AG09319 (cell line): Measurements from ENCODE around the gene PDE7B.

Source experiments
- DNase-seq: peaks from one replicate; pipeline ENCODE4 v3.0.0-alpha.2; 2010; ENCODE audit warnings: low read depth; ENCODE audit errors: extremely low read depth
- TF ChIP-seq, protein P1 (sequence below): IDR thresholded peaks from 2 replicates; pipeline ENCODE4 v1.5.1; 2011; ENCODE audit warnings: low read depth, mild to moderate bottlenecking, inconsistent platforms, low read length, moderate library complexity

PDE7B gene

DNA sequence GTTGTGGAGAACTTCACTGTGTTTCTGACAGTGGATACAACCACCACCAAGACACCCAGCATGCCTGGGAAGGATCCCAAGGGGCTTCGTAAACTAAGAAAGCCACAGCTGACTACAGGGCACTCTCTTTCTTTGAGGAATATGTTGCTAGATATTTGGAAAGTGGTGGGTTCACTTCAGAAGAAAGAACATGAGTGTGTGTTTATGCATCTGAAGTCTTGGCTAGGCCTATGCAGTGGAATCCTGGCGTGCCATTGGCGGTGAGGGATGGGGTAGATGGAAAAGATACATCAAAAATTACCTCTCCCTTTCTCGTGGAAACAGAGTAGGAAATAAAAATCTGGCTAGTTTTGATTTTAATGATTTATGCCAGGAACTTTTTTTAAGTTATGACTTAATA lies 187.7 kb downstream of the PDE7B start:
- DNase-seq, result no peak
- TF ChIP-seq, protein P1, sequence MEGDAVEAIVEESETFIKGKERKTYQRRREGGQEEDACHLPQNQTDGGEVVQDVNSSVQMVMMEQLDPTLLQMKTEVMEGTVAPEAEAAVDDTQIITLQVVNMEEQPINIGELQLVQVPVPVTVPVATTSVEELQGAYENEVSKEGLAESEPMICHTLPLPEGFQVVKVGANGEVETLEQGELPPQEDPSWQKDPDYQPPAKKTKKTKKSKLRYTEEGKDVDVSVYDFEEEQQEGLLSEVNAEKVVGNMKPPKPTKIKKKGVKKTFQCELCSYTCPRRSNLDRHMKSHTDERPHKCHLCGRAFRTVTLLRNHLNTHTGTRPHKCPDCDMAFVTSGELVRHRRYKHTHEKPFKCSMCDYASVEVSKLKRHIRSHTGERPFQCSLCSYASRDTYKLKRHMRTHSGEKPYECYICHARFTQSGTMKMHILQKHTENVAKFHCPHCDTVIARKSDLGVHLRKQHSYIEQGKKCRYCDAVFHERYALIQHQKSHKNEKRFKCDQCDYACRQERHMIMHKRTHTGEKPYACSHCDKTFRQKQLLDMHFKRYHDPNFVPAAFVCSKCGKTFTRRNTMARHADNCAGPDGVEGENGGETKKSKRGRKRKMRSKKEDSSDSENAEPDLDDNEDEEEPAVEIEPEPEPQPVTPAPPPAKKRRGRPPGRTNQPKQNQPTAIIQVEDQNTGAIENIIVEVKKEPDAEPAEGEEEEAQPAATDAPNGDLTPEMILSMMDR, result no peak

DNA sequence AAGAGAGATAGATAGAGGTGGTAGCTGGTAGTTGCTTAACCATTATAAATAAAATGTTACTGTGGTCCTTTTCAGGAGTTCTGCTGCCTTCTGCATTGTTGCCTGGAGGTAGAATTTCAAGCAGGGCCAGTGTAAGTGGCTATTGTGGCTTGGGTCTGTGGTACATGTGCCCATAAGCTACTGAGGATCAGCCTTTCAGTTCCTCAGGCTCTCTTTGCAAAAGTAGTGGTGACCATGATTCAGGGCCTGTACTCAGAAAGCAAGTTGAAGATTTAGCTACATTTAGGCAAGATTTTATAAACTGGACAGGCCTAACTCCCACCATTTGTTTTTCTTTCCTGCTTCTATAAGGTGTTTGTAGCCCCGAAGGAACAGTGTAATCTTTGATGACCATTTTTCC lies 199.0 kb downstream of the PDE7B start:
- no peak for DNase-seq
- TF ChIP-seq, protein P1, result no peak

DNA sequence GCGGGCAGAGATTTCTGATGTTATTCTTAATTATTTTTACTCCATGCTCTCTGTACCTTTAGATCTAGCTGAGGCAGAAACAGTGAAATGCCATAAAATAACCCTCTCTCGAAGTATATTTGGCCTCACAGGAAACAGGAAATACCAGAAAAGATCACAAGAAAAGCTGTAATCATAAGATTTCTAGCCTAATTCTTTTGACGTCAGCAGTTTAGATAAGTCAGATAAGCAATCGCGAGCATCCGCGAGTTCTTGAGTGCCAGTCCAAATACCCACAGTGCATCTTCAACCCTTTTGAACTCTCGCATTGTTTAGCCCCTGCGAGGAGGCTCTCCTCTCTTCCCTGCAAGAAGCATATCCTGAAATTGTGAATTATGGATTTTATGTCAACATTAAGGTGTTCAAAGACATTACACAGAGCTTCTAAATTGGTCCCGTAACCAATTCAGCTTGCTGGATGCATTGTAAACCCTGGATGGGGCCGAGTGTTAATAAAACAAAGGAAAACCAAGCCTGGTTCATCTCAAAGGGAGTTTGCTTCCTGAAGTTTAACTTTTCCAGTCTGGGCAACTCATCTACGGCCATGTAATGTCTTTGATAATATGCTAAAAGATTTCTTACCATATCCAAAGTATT lies 199.8 kb downstream of the PDE7B start:
- TF ChIP-seq, protein P1, result no peak
- DNase-seq, result no peak

DNA sequence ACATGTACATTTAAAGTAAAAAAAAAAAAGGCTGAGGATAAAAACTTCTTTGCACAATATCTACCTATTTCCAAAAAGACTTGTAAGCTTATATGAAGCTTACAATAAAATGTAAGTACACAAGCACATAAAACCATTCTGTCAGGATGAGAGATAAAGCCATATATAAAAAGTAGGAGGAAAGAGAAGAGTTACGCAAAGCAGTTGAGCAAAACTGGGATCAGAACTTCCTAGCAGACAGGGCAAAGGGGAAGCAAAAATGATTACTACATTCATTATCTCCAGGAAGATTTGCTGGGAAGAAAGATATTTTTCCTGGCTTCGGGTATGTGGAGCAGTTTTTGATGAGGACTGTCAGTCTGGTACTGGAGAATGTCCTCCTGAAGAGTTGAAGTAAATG lies 200.5 kb downstream of the PDE7B start:
- no peak for DNase-seq
- TF ChIP-seq, protein P1, result no peak

DNA sequence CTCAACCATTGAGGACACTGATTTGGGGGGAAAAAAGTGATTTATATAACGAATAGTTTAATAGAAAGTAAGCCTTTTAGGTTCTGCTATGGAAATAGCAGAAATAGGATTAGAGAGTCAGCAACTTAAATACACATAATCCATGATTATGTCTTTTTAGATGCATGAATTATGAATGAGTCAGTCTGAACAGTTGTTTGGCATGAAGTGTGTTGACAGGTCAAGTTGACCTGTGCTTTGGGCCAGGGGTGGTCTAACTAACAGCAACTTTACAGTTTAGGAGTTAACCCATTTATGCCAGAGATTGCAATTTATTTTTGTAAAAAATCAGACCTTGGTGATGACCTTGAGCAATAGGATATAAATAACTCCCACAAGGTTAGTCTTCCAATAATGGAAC lies 207.4 kb downstream of the PDE7B start:
- TF ChIP-seq, protein P1, result no peak
- DNase-seq, result no peak

DNA sequence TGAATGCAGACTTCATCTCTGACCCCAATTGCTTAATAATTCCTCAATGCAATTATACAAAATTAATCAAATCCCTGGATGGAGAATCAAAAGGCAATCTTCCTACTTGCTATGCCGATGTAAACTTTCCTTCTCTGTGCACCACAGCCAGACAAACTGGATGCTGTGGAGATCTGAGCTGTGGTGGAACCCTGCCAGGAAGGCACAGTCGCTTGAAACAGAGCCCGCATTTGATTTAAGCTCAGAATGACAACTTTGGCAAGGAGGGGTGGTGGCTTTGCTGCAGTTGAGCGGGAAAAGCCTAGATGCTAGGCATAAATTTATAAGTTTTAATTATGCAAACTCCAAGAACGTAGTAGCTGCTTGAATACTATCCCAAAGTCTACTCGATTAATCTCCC lies 207.8 kb downstream of the PDE7B start:
- TF ChIP-seq, protein P1, result no peak
- DNase-seq, result no peak

DNA sequence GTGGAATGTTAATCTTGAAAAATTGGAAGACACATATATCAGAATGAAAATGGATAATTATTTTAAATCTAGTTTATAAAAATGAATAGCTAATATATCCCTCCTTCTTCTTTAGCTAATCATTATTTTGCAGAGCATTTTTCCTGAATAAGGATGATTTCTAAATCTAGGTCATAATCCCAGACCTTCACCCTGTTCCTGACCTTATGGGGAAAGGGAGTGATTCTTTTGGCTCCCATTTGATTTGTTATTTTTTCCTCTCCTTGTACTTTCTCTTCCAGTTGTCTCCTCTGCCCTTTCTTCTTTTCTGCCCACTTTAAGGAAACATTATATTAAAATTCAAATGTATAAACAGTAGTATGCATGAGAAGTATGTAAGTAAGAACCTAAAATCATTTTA lies 208.6 kb downstream of the PDE7B start:
- no peak for DNase-seq
- TF ChIP-seq, protein P1, result no peak
